ENCODE results near the gene ITPA. TPM values are rescaled to one million over a fixed set of nuclear protein-coding genes. Genes with fewer than 3 reads are reported as not detected.

The ITPA gene
- total RNA-seq, 1 donor from 2014 or later, result 43.4 TPM

GRCh38 chr20:3228750-3229032 lies 19.4 kb downstream of the ITPA start:
- Mint-ChIP-seq H3K27ac (ENCODE audit: unreplicated experiment) (no peak overlapping the region), H3K9me3 (ENCODE audit: low read depth) (no peaks in the 10 kb centered on the region), H3K4me3 (ENCODE audit: unreplicated experiment) (no peak overlapping the region), H3K27me3 (ENCODE audit: low read depth) (no peaks in the 10 kb centered on the region), H3K4me1 (ENCODE audit: low read depth) (peaks cover 13% of the 10 kb centered on the region), H3K36me3 (ENCODE audit: low read depth) (no peaks in the 10 kb centered on the region)
- no peak for DNase-seq (ENCODE audit: low spot score)
- TF ChIP-seq, protein P1, sequence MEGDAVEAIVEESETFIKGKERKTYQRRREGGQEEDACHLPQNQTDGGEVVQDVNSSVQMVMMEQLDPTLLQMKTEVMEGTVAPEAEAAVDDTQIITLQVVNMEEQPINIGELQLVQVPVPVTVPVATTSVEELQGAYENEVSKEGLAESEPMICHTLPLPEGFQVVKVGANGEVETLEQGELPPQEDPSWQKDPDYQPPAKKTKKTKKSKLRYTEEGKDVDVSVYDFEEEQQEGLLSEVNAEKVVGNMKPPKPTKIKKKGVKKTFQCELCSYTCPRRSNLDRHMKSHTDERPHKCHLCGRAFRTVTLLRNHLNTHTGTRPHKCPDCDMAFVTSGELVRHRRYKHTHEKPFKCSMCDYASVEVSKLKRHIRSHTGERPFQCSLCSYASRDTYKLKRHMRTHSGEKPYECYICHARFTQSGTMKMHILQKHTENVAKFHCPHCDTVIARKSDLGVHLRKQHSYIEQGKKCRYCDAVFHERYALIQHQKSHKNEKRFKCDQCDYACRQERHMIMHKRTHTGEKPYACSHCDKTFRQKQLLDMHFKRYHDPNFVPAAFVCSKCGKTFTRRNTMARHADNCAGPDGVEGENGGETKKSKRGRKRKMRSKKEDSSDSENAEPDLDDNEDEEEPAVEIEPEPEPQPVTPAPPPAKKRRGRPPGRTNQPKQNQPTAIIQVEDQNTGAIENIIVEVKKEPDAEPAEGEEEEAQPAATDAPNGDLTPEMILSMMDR (IDR thresholded peaks at IDR 0.05), result no peak

- Mint-ChIP-seq H3K4me3 (ENCODE audit: unreplicated experiment) (no peak overlapping the region), H3K36me3 (ENCODE audit: low read depth) (no peaks in the 10 kb centered on the region), H3K9me3 (ENCODE audit: low read depth) (no peaks in the 10 kb centered on the region), H3K4me1 (ENCODE audit: low read depth) (peaks cover 13% of the 10 kb centered on the region), H3K27ac (ENCODE audit: unreplicated experiment) (no peak overlapping the region), H3K27me3 (ENCODE audit: low read depth) (no peaks in the 10 kb centered on the region)
- TF ChIP-seq, protein P1 (IDR thresholded peaks at IDR 0.05), result no peak
- no peak for DNase-seq (ENCODE audit: low spot score)
Measured at GRCh38 chr20:3229158-3229557, 19.9 kb downstream of the ITPA start.

- Mint-ChIP-seq H3K4me3 (ENCODE audit: unreplicated experiment) (no peak overlapping the region), H3K27me3 (ENCODE audit: low read depth) (no peaks in the 10 kb centered on the region), H3K36me3 (ENCODE audit: low read depth) (no peaks in the 10 kb centered on the region), H3K27ac (ENCODE audit: unreplicated experiment) (no peak overlapping the region), H3K4me1 (ENCODE audit: low read depth) (peaks cover 13% of the 10 kb centered on the region), H3K9me3 (ENCODE audit: low read depth) (no peaks in the 10 kb centered on the region)
- TF ChIP-seq, protein P1 (IDR thresholded peaks at IDR 0.05), result no peak
- no peak for DNase-seq (ENCODE audit: low spot score)
Measured at GRCh38 chr20:3229798-3230197, 20.5 kb downstream of the ITPA start.

GRCh38 chr20:3231116-3231515 lies 21.8 kb downstream of the ITPA start:
- Mint-ChIP-seq H3K4me3 (ENCODE audit: unreplicated experiment) (no peak overlapping the region), H3K36me3 (ENCODE audit: low read depth) (no peaks in the 10 kb centered on the region), H3K4me1 (ENCODE audit: low read depth) (peaks cover 10% of the 10 kb centered on the region), H3K27me3 (ENCODE audit: low read depth) (no peaks in the 10 kb centered on the region), H3K9me3 (ENCODE audit: low read depth) (no peaks in the 10 kb centered on the region), H3K27ac (ENCODE audit: unreplicated experiment) (no peak overlapping the region)
- DNase-seq (ENCODE audit: low spot score), result no peak
- TF ChIP-seq, protein P1 (IDR thresholded peaks at IDR 0.05), result no peak

DNA sequence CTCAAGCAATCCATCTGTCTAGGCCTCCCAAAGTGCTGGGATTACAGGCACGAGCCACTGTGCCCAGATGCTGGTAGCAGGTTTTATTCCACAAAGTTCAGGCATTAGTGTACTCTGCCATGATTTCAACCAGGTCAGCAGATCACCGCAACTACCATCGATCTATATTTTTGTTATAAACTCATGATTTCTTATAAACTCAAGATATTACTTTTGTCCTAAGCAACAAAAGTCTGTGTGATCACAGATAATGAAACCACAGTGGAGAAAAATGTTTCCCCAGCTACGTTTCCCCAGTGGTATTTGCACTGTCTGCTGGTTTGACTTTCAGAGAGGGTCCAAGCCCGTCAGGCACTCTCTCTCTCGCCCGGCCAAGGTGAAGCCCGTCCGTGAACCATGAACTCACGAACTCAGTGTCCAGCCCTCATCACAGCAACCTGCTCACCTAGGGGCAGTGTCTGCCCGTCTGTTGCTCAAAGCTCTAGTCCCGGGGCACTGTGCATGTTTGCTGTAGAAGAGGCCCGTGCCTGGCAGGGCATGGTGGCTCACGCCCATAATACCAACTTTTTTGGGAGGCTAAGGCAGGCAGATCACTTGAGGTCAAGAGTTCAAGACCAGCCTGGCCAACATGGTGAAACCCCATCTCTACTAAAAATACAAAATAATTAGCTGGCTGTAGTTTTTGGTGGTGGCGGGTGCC lies 22.7 kb downstream of the ITPA start:
- Mint-ChIP-seq H3K4me1 (ENCODE audit: low read depth) (peaks cover 1% of the 10 kb centered on the region), H3K9me3 (ENCODE audit: low read depth) (no peaks in the 10 kb centered on the region), H3K27ac (ENCODE audit: unreplicated experiment) (no peak overlapping the region), H3K27me3 (ENCODE audit: low read depth) (peaks cover 8% of the 10 kb centered on the region), H3K36me3 (ENCODE audit: low read depth) (no peaks in the 10 kb centered on the region), H3K4me3 (ENCODE audit: unreplicated experiment) (no peak overlapping the region)
- DNase-seq (ENCODE audit: low spot score), result no peak
- TF ChIP-seq, protein P1 (IDR thresholded peaks at IDR 0.05), result no peak

All from chondrocyte (in vitro differentiated cells).